ENCODE results near the gene GNMT.

The GNMT gene

GRCh38 chr6:42960243-42961019, at the start of gene GNMT:
GNMT (plus strand) TSS chr6:42960754; CDS start chr6:42960768, 14 bp downstream.
- no peak for DNase-seq (ENCODE audit: low read depth in 2 of 2)

- no peak for DNase-seq (ENCODE audit: low read depth in 2 of 2)
These were observed 49.2 kb upstream of the GNMT start for GRCh38 chr6:42911171-42912021.

GRCh38 chr6:42914546-42914945, 46.0 kb upstream of the GNMT start:
- no peak for DNase-seq (ENCODE audit: low read depth in 2 of 2)

- DNase-seq (ENCODE audit: low read depth in 2 of 2) = no peak
These were observed 44.8 kb upstream of the GNMT start, which contains the start of gene PTCRA for GRCh38 chr6:42915732-42916131. PTCRA (plus strand) TSS chr6:42916053; CDS start chr6:42916070, 17 bp downstream.

GRCh38 chr6:42916288-42916687, 44.3 kb upstream of the GNMT start:
- DNase-seq (ENCODE audit: low read depth in 2 of 2) = no peak

GRCh38 chr6:42921801-42922200, 38.8 kb upstream of the GNMT start:
- no peak for DNase-seq (ENCODE audit: low read depth in 2 of 2)

GRCh38 chr6:42923666-42924065, 36.9 kb upstream of the GNMT start:
- no peak for DNase-seq (ENCODE audit: low read depth in 2 of 2)

GRCh38 chr6:42925248-42925857, 35.2 kb upstream of the GNMT start:
- DNase-seq (ENCODE audit: low read depth in 2 of 2) = no peak

GRCh38 chr6:42928986-42929820, 31.4 kb upstream of the GNMT start, which contains the start of gene CNPY3:
CNPY3 (plus strand) TSS chr6:42929480; CDS start chr6:42929571, 91 bp downstream.
- peak; percentile 87 to 90 for DNase-seq (ENCODE audit: low read depth in 2 of 2)

GRCh38 chr6:42929821-42930360, 30.7 kb upstream of the GNMT start:
- peak; percentile 17 to 36 for DNase-seq (ENCODE audit: low read depth in 2 of 2)

GRCh38 chr6:42932412-42932811, 28.1 kb upstream of the GNMT start:
- no peak for DNase-seq (ENCODE audit: low read depth in 2 of 2)

- no peak for DNase-seq (ENCODE audit: low read depth in 2 of 2)
These were observed 27.3 kb upstream of the GNMT start for GRCh38 chr6:42933205-42933604.

- DNase-seq (ENCODE audit: low read depth in 2 of 2) = no peak
These were observed 25.2 kb upstream of the GNMT start for GRCh38 chr6:42935322-42935721.

- DNase-seq (ENCODE audit: low read depth in 2 of 2) = no peak
These were observed 24.2 kb upstream of the GNMT start for GRCh38 chr6:42936398-42936797.

- DNase-seq (ENCODE audit: low read depth in 2 of 2) = no peak
These were observed 22.8 kb upstream of the GNMT start for GRCh38 chr6:42937548-42938427.

GRCh38 chr6:42938428-42938796, 22.1 kb upstream of the GNMT start:
- no peak for DNase-seq (ENCODE audit: low read depth in 2 of 2)

- DNase-seq (ENCODE audit: low read depth in 2 of 2) = no peak
These were observed 21.4 kb upstream of the GNMT start for GRCh38 chr6:42938987-42939809.

- no peak for DNase-seq (ENCODE audit: low read depth in 2 of 2)
These were observed 20.8 kb upstream of the GNMT start for GRCh38 chr6:42939810-42940167.

- no peak for DNase-seq (ENCODE audit: low read depth in 2 of 2)
These were observed 20.0 kb upstream of the GNMT start for GRCh38 chr6:42940493-42941045.
